RWPE1 (cell line): ENCODE results near the gene GAS7.
A peak's percentile ranks its signal among the peaks of the same experiment; 100 is the strongest.

Experiments
- CTCF ChIA-PET: fragments of 350-600 bp; sonication (Branson Sonifier 250); formaldehyde crosslinking; extraction: SDS; loops from one replicate; lab custom pipeline; 2021; lab: Yijun Ruan, JAX
- POLR2A ChIA-PET: fragments of 400-600 bp; formaldehyde crosslinking; extraction: SDS; loops from one replicate; lab custom pipeline; 2020; ENCODE audit warnings: antibody characterized with exemption; ENCODE audit not compliant: low non-redundant PET; lab: Yijun Ruan, JAX
- DNase-seq: peaks from one replicate; pipeline ENCODE4 v3.0.0; 2012; ENCODE audit warnings: low spot score
- H3K27ac ChIP-seq: fragments of 450-650 bp; 2 replicates; pipeline ENCODE4 v1.5.1; 2017
- CTCF ChIP-seq: fragments of 450-650 bp; conservative IDR thresholded peaks from 2 replicates; pipeline ENCODE4 v1.5.1; 2017; ENCODE audit warnings: low read depth, mild to moderate bottlenecking

Gene GAS7

GRCh38 chr17:10071141-10071540, 127.3 kb downstream of the GAS7 start:
- no peak for TF ChIP-seq CTCF
- H3K27ac ChIP-seq = no peak overlapping the region
- ChIA-PET POLR2A (no interaction called here), CTCF (no interaction called here)
- no peak for DNase-seq

GRCh38 chr17:10070690-10071089, 127.7 kb downstream of the GAS7 start:
- TF ChIP-seq CTCF = no peak
- DNase-seq = no peak
- ChIA-PET CTCF (no interaction called here), POLR2A (no interaction called here)
- H3K27ac ChIP-seq = no peak overlapping the region

- CTCF ChIA-PET = no interaction called here
- no peak overlapping the region for H3K27ac ChIP-seq
- no peak for DNase-seq
- POLR2A ChIA-PET = no interaction called here
- no peak for TF ChIP-seq CTCF
Observed at GRCh38 chr17:10069301-10069700, 129.1 kb downstream of the GAS7 start.

GRCh38 chr17:10067446-10068143, 130.8 kb downstream of the GAS7 start:
- no peak overlapping the region for H3K27ac ChIP-seq
- no peak for TF ChIP-seq CTCF
- POLR2A ChIA-PET = no interaction called here
- CTCF ChIA-PET = no interaction called here
- peak; percentile 51 for DNase-seq

- CTCF ChIA-PET = no interaction called here
- H3K27ac ChIP-seq = no peak overlapping the region
- POLR2A ChIA-PET = interaction anchor here (0.6 kb wide), 1 partner anchor 166 kb away, joined by 6 read pairs; no protein-coding TSS in a partner anchor
- no peak for DNase-seq
- no peak for TF ChIP-seq CTCF
Observed at GRCh38 chr17:10064536-10064935, 133.9 kb downstream of the GAS7 start.

GRCh38 chr17:10063730-10064241, 134.6 kb downstream of the GAS7 start:
- CTCF ChIA-PET = no interaction called here
- no peak for DNase-seq
- TF ChIP-seq CTCF = no peak
- POLR2A ChIA-PET = no interaction called here
- H3K27ac ChIP-seq = no peak overlapping the region
